GM21576 (cell line): ENCODE measurements around the gene ALB.

Experiments used
- ATAC-seq: cut with Tn5 transposase; IDR thresholded peaks from one replicate; pipeline ENCODE4 v1.9.1; 2021; ENCODE audit warnings: mild to moderate bottlenecking, moderate library complexity; ENCODE audit not compliant: unreplicated experiment

The ALB gene

DNA sequence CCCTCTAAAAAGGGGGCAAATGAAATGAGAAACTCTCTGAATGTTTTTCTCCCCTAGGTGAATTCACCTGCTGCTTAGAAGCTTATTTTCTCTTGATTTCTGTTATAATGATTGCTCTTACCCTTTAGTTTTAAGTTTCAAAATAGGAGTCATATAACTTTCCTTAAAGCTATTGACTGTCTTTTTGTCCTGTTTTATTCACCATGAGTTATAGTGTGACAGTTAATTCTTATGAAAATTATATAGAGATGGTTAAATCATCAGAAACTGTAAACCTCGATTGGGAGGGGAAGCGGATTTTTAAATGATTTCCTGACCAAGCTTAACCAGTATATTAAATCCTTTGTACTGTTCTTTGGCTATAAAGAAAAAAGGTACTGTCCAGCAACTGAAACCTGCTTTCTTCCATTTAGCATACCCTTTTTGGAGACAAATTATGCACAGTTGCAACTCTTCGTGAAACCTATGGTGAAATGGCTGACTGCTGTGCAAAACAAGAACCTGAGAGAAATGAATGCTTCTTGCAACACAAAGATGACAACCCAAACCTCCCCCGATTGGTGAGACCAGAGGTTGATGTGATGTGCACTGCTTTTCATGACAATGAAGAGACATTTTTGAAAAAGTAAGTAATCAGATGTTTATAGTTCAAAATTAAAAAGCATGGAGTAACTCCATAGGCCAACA is 4.2 kb downstream of the ALB start:
- no peak for ATAC-seq

- no peak for ATAC-seq
These were observed 5.2 kb downstream of the ALB start for GRCh38 chr4:73409012-73409862.

- no peak for ATAC-seq
These were observed 6.0 kb downstream of the ALB start for GRCh38 chr4:73409978-73410548.

DNA sequence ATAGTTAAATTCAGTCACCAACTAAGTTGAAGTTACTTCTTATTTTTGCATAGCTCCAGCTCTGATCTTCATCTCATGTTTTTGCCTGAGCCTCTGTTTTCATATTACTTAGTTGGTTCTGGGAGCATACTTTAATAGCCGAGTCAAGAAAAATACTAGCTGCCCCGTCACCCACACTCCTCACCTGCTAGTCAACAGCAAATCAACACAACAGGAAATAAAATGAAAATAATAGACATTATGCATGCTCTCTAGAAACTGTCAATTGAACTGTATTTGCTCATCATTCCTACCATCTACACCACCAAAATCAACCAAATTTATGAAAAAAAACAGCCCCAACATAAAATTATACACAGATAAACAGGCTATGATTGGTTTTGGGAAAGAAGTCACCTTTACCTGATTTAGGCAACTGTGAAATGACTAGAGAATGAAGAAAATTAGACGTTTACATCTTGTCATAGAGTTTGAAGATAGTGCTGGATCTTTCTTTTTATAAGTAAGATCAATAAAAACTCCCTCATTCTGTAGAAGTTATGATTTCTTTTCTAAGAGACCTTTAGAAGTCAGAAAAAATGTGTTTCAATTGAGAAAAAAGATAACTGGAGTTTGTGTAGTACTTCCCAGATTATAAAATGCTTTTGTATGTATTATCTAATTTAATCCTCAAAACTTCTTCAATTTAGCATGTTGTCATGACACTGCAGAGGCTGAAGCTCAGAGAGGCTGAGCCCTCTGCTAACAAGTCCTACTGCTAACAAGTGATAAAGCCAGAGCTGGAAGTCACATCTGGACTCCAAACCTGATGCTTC is 7.0 kb downstream of the ALB start:
- no peak for ATAC-seq

DNA sequence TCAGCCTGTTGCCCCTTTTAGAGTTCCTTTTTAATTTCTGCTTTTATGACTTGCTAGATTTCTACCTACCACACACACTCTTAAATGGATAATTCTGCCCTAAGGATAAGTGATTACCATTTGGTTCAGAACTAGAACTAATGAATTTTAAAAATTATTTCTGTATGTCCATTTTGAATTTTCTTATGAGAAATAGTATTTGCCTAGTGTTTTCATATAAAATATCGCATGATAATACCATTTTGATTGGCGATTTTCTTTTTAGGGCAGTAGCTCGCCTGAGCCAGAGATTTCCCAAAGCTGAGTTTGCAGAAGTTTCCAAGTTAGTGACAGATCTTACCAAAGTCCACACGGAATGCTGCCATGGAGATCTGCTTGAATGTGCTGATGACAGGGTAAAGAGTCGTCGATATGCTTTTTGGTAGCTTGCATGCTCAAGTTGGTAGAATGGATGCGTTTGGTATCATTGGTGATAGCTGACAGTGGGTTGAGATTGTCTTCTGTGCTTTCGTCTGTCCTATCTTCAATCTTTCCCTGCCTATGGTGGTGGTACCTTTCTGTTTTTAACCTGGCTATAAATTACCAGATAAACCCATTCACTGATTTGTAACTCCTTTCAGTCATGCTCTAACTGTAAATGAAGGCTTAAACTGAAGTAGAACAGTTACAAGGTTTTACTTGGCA is 7.8 kb downstream of the ALB start:
- no peak for ATAC-seq

GRCh38 chr4:73413294-73413755 is 9.2 kb downstream of the ALB start:
- ATAC-seq: no peak

DNA sequence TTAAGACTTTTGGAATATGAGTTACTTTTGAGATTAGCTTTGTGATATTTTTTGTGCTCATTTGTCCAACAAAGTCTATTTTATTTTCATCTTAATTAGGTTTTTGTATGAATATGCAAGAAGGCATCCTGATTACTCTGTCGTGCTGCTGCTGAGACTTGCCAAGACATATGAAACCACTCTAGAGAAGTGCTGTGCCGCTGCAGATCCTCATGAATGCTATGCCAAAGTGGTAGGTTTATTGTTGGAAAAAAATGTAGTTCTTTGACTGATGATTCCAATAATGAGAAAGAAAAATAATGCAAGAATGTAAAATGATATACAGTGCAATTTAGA is 10.8 kb downstream of the ALB start:
- ATAC-seq: no peak

GRCh38 chr4:73415807-73416238 is 11.7 kb downstream of the ALB start:
- ATAC-seq: no peak

- ATAC-seq: no peak
These were observed 12.5 kb downstream of the ALB start for GRCh38 chr4:73416423-73417087.

DNA sequence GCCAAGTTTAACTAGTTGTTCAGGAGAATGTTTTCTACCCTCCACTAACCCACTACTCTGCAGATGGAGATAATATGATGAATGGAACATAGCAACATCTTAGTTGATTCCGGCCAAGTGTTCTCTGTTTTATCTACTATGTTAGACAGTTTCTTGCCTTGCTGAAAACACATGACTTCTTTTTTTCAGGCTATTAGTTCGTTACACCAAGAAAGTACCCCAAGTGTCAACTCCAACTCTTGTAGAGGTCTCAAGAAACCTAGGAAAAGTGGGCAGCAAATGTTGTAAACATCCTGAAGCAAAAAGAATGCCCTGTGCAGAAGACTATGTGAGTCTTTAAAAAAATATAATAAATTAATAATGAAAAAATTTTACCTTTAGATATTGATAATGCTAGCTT is 13.3 kb downstream of the ALB start:
- ATAC-seq: no peak

DNA sequence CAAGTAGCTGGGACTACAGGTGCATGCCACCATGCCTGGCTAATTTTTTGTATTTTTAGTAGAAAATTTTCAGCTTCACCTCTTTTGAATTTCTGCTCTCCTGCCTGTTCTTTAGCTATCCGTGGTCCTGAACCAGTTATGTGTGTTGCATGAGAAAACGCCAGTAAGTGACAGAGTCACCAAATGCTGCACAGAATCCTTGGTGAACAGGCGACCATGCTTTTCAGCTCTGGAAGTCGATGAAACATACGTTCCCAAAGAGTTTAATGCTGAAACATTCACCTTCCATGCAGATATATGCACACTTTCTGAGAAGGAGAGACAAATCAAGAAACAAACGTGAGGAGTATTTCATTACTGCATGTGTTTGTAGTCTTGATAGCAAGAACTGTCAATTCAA is 13.9 kb downstream of the ALB start:
- ATAC-seq: no peak

DNA sequence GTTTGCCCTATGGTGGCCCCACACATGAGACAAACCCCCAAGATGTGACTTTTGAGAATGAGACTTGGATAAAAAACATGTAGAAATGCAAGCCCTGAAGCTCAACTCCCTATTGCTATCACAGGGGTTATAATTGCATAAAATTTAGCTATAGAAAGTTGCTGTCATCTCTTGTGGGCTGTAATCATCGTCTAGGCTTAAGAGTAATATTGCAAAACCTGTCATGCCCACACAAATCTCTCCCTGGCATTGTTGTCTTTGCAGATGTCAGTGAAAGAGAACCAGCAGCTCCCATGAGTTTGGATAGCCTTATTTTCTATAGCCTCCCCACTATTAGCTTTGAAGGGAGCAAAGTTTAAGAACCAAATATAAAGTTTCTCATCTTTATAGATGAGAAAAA is 14.6 kb downstream of the ALB start:
- no peak for ATAC-seq

GRCh38 chr4:73419106-73420038 is 15.3 kb downstream of the ALB start:
- no peak for ATAC-seq

DNA sequence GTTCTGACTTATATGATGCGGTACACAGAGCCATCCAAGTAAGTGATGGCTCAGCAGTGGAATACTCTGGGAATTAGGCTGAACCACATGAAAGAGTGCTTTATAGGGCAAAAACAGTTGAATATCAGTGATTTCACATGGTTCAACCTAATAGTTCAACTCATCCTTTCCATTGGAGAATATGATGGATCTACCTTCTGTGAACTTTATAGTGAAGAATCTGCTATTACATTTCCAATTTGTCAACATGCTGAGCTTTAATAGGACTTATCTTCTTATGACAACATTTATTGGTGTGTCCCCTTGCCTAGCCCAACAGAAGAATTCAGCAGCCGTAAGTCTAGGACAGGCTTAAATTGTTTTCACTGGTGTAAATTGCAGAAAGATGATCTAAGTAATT is 16.5 kb downstream of the ALB start:
- no peak for ATAC-seq

GRCh38 chr4:73421708-73422457 is 17.8 kb downstream of the ALB start:
- ATAC-seq: no peak

GRCh38 chr4:73422458-73422752 is 18.3 kb downstream of the ALB start:
- ATAC-seq: no peak

GRCh38 chr4:73423184-73423583 is 19.1 kb downstream of the ALB start:
- no peak for ATAC-seq

- ATAC-seq: no peak
These were observed 22.6 kb downstream of the ALB start for GRCh38 chr4:73426666-73427065.

- ATAC-seq: no peak
These were observed 25.0 kb downstream of the ALB start for GRCh38 chr4:73429118-73429517.
